Natural killer cell (primary cell): ENCODE results near the gene ATG10. TPM values are rescaled to one million over a fixed set of nuclear protein-coding genes. Genes with fewer than 3 reads are reported as not detected.

ENCODE experiments used
- ATAC-seq, 3 donors: fragments of 150-1000 bp in 2 of 3; fragments of 200-7000 bp in 1 of 3; cut with Tn5 transposase; 1 replicate in 1 of 3; 2 replicates in 2 of 3; pipeline ENCODE4 v1.10.0; 2021; ENCODE audit warnings: mild to moderate bottlenecking in 2 of 3, moderate library complexity in 2 of 3
- DNase-seq, 2 donors: peaks; one replicate each; pipeline versions ENCODE4 v3.0.0 to v3.0.0-alpha.2; 2013 to 2021; ENCODE audit warnings: mixed read lengths in 1 of 2
- H3K27ac ChIP-seq: one replicate; pipeline ENCODE4 v1.5.1; 2013; ENCODE audit warnings: mild to moderate bottlenecking, low read length
- H3K27me3 ChIP-seq: one replicate; pipeline ENCODE4 v1.6.1; 2013; ENCODE audit warnings: low read length; ENCODE audit not compliant: control insufficient read depth, insufficient read depth
- H3K36me3 ChIP-seq: one replicate; pipeline ENCODE4 v1.6.1; 2013; ENCODE audit warnings: low read length; ENCODE audit not compliant: control insufficient read depth, insufficient read depth
- H3K4me1 ChIP-seq: one replicate; pipeline ENCODE4 v1.6.1; 2013; ENCODE audit warnings: low read length; ENCODE audit not compliant: control insufficient read depth, insufficient read depth
- H3K4me3 ChIP-seq: one replicate; pipeline ENCODE4 v1.5.1; 2013; ENCODE audit warnings: low read length
- H3K9me3 ChIP-seq: one replicate; pipeline ENCODE4 v1.6.1; 2013; ENCODE audit warnings: low read length; ENCODE audit not compliant: control insufficient read depth, insufficient read depth
- H3K27ac Mint-ChIP-seq, 2 donors: one replicate each; pipeline ENCODE4 v1.8.0; 2022; ENCODE audit warnings: mild to moderate bottlenecking in 2 of 2, mixed read lengths in 2 of 2, moderate library complexity in 1 of 2
- H3K27me3 Mint-ChIP-seq, 2 donors: one replicate each; pipeline ENCODE4 v1.8.0; 2022; ENCODE audit warnings: low read depth in 2 of 2, mixed read lengths in 2 of 2
- H3K36me3 Mint-ChIP-seq: one replicate; pipeline ENCODE4 v1.8.0; 2022; ENCODE audit warnings: mixed read lengths
- H3K4me1 Mint-ChIP-seq, 2 donors: one replicate each; pipeline ENCODE4 v1.8.0; 2022; ENCODE audit warnings: mixed read lengths in 2 of 2
- H3K4me3 Mint-ChIP-seq: one replicate; pipeline ENCODE4 v1.8.0; 2022; ENCODE audit warnings: mild to moderate bottlenecking, moderate library complexity, mixed read lengths
- H3K9me3 Mint-ChIP-seq, 2 donors: one replicate each; pipeline ENCODE4 v1.8.0; 2022; ENCODE audit warnings: mixed read lengths in 2 of 2
- CTCF ChIP-seq: fragments of 200-600 bp; IDR thresholded peaks from one replicate; pipeline ENCODE4 v1.8.0; 2022; ENCODE audit warnings: antibody characterized with exemption
- WGBS: methylation state at CpG from one replicate; pipeline ENCODE4 v1.1.7; 2013; ENCODE audit warnings: missing lambda C conversion rate; ENCODE audit not compliant: insufficient coverage; 5-methylcytosine and 5-hydroxymethylcytosine counted together
- intact Hi-C: fragments of 100-400 bp; cut with micrococcal nuclease; formaldehyde crosslinking; loops from one replicate; pipeline ENCODE4 v1.14.2; 2022
- total RNA-seq, 4 donors: library from RNA; stranded (reverse); fragments of 120-200 nt in 1 of 4; gene quantifications; one replicate each; pipeline versions ENCODE4 v1.2.3 to v1.2.4, GENCODE V29; 2013 to 2022

ATG10 gene
- total RNA-seq, 3 donors from 2014 or later (not counting 1 experiment from before 2014, with no cell fraction given) = 9.0 to 11.5 (median 11.4) TPM

DNA sequence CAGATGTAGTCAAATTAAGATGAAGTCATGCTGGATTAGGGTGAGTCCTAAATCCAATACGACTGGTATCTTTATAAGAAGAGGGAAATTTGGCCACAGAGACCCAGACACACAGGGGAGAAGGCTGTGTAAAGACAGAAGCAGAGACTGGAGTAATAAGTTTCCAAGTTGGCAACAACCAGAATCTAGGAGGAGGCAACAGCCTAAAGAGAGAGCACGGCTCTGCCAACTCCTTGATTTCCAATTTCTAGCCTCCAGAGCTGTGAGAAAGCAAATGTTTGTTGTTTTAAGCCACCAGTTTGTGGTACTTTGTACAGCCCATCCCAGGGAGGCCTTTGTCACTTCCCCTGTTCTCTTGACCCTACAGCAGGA is 74.4 kb downstream of the ATG10 start:
- H3K4me1 Mint-ChIP-seq = peaks cover 0 to 6% of the 10 kb centered on the region in 2 donors
- no peak for ATAC-seq
- Histone ChIP-seq H3K27ac (no peak overlapping the region), H3K9me3 (peaks cover 8% of the 10 kb centered on the region), H3K4me3 (no peak overlapping the region), H3K4me1 (no peaks in the 10 kb centered on the region), H3K27me3 (no peaks in the 10 kb centered on the region), H3K36me3 (no peaks in the 10 kb centered on the region)
- no peak overlapping the region for H3K27ac Mint-ChIP-seq
- no peak overlapping the region for H3K4me3 Mint-ChIP-seq
- DNase-seq = no peak
- peaks cover 12% of the 10 kb centered on the region for H3K36me3 Mint-ChIP-seq
- no peak for TF ChIP-seq CTCF
- 93% methylated on average over 2 of the region's 2 CpGs for WGBS
- intact Hi-C loops = no loop called here
- peaks cover 5 to 6% of the 10 kb centered on the region in 2 donors for H3K9me3 Mint-ChIP-seq
- H3K27me3 Mint-ChIP-seq = no peaks in the 10 kb centered on the region

DNA sequence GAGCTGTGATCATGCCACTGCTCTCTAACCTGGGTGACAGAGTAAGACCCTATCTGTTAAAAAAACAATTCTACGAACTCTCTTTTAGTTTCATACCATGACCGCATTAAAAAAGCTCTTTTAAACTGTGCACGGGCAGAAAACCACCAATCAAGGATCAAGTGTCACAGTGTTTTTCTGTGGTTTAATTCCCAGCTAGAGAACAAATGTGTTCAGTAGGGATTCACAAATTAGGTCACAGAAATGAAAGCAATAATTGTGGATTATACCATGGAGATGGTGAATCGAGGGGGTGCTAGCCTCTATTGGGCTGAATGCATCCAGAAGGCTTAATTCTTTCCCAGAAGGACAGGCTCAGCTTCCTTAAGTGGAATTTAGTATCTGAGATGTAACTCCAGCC is 79.1 kb downstream of the ATG10 start:
- H3K4me3 Mint-ChIP-seq = no peak overlapping the region
- intact Hi-C loops = no loop called here
- H3K27ac Mint-ChIP-seq = no peak overlapping the region
- Histone ChIP-seq H3K27me3 (no peaks in the 10 kb centered on the region), H3K4me3 (no peak overlapping the region), H3K9me3 (no peaks in the 10 kb centered on the region), H3K36me3 (no peaks in the 10 kb centered on the region), H3K4me1 (no peaks in the 10 kb centered on the region), H3K27ac (no peak overlapping the region)
- 78% methylated on average over 4 of the region's 4 CpGs for WGBS
- no peaks in the 10 kb centered on the region for H3K36me3 Mint-ChIP-seq
- no peak for ATAC-seq
- H3K4me1 Mint-ChIP-seq = peaks cover 8 to 12% of the 10 kb centered on the region in 2 donors
- no peak for TF ChIP-seq CTCF
- no peak for DNase-seq
- H3K27me3 Mint-ChIP-seq = no peaks in the 10 kb centered on the region
- no peaks in the 10 kb centered on the region for H3K9me3 Mint-ChIP-seq

DNA sequence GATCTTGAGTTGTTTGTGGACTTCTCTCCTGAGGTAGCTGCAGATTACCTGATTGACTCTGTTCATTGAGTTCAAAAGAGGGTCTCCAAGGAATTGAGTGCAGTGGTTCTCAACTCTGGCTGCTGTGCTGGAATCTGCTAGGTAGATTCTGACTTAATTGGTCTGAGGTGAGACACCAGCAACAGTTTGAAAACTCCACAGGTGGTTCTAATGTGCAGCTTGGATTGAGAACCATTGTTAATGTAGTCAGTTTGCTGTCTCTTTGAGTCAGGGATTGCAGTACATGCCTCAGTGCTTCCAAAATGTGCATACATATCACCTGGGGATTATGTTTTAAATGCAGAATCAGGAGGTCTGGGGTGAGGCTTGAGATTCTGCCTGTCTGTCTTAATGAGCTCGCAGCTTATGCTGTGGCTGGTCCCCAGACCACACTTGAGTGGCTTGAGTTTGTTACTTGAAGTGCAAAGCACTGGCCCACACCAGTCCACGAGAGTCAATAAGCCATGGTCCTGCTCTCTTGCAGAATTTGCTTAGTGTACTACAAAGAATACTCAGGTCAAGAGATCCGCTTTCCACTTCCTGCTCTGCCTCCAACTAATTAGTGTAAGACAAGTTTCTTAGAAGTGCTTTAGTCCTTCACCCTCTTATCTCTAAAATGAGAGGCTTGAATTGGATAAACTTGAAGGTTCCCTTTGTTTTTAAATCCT is 82.3 kb downstream of the ATG10 start:
- no peak overlapping the region for H3K27ac ChIP-seq
- Mint-ChIP-seq H3K27ac (no peak overlapping the region), H3K36me3 (no peaks in the 10 kb centered on the region), H3K27me3 (no peaks in the 10 kb centered on the region), H3K9me3 (no peaks in the 10 kb centered on the region), H3K4me1 (peaks cover 8 to 12% of the 10 kb centered on the region in 2 donors), H3K4me3 (no peak overlapping the region)
- no peak for ATAC-seq
- H3K27me3 ChIP-seq = no peaks in the 10 kb centered on the region
- no peaks in the 10 kb centered on the region for H3K4me1 ChIP-seq
- H3K4me3 ChIP-seq = no peak overlapping the region
- no peak for TF ChIP-seq CTCF
- H3K36me3 ChIP-seq = no peaks in the 10 kb centered on the region
- no peaks in the 10 kb centered on the region for H3K9me3 ChIP-seq
- intact Hi-C loops = no loop called here
- WGBS = 78% methylated on average over 2 of the region's 3 CpGs
- DNase-seq = no peak

- Mint-ChIP-seq H3K9me3 (no peaks in the 10 kb centered on the region), H3K27ac (no peak overlapping the region), H3K36me3 (no peaks in the 10 kb centered on the region), H3K27me3 (no peaks in the 10 kb centered on the region), H3K4me3 (no peak overlapping the region), H3K4me1 (peaks cover 8 to 12% of the 10 kb centered on the region in 2 donors)
- no peaks in the 10 kb centered on the region for H3K9me3 ChIP-seq
- no peak for DNase-seq
- no peaks in the 10 kb centered on the region for H3K27me3 ChIP-seq
- ATAC-seq = no peak
- no peak overlapping the region for H3K4me3 ChIP-seq
- no peaks in the 10 kb centered on the region for H3K4me1 ChIP-seq
- intact Hi-C loops = no loop called here
- no peak overlapping the region for H3K27ac ChIP-seq
- H3K36me3 ChIP-seq = no peaks in the 10 kb centered on the region
- TF ChIP-seq CTCF = no peak
Observed at GRCh38 chr5:82057051-82057450, 85.2 kb downstream of the ATG10 start.
